HepG2 (cell line): Measurements from ENCODE around the gene PKLR. TPM values are rescaled to one million over a fixed set of nuclear protein-coding genes. Genes with fewer than 3 reads are reported as not detected.

ENCODE experiments used
- DR1 ChIP-seq: sonication (generic); formaldehyde crosslinking; IDR thresholded peaks from 2 replicates; pipeline ENCODE4 v1.8.0; 2021; ENCODE audit warnings: mild to moderate bottlenecking, missing genetic modification reagents, inconsistent platforms
- HMG20A ChIP-seq: IDR thresholded peaks from 2 replicates; pipeline ENCODE4 v1.6.1; 2016; ENCODE audit warnings: borderline replicate concordance
- ISX ChIP-seq: sonication (generic); formaldehyde crosslinking; conservative IDR thresholded peaks from 2 replicates; pipeline ENCODE4 v1.5.0; 2020; ENCODE audit warnings: missing genetic modification reagents
- MIER2 ChIP-seq: IDR thresholded peaks from 2 replicates; pipeline ENCODE4 v1.6.1; 2016; ENCODE audit warnings: missing biosample characterization, missing genetic modification reagents
- MTF2 ChIP-seq: sonication (generic); formaldehyde crosslinking; IDR thresholded peaks from 2 replicates; pipeline ENCODE4 v1.5.0; 2020; ENCODE audit warnings: missing genetic modification reagents, borderline replicate concordance
- NR2C2 ChIP-seq: sonication (generic); formaldehyde crosslinking; IDR thresholded peaks from 2 replicates; pipeline ENCODE4 v1.4.0; 2020; ENCODE audit warnings: missing genetic modification reagents, mild to moderate bottlenecking, moderate library complexity, borderline replicate concordance
- PCBP2 ChIP-seq: fragments of 200-400 bp; formaldehyde crosslinking; optimal IDR thresholded peaks from 2 replicates; pipeline ENCODE3; 2018; ENCODE audit warnings: low read length, low read depth; ENCODE audit not compliant: poor library complexity, severe bottlenecking
- PHF8 ChIP-seq: sonication (generic); formaldehyde crosslinking; IDR thresholded peaks from 2 replicates; pipeline ENCODE4 v1.5.0; 2020; ENCODE audit warnings: missing genetic modification reagents
- TMF1 ChIP-seq: sonication (generic); formaldehyde crosslinking; IDR thresholded peaks from 2 replicates; pipeline ENCODE4 v1.8.1; 2022; ENCODE audit warnings: low read depth, missing genetic modification reagents
- ZBTB39 ChIP-seq: sonication (generic); formaldehyde crosslinking; IDR thresholded peaks from 2 replicates; pipeline ENCODE4 v1.5.0; 2020; ENCODE audit warnings: missing genetic modification reagents
- ZNF138 ChIP-seq: sonication (generic); formaldehyde crosslinking; IDR thresholded peaks from 2 replicates; pipeline ENCODE4 v1.5.0; 2020; ENCODE audit warnings: mild to moderate bottlenecking, low read depth, missing genetic modification reagents
- ZNF263 ChIP-seq: sonication (generic); formaldehyde crosslinking; IDR thresholded peaks from 2 replicates; pipeline ENCODE4 v1.4.0; 2020; ENCODE audit warnings: missing genetic modification reagents
- ZNF280B ChIP-seq: sonication (generic); formaldehyde crosslinking; IDR thresholded peaks from 2 replicates; pipeline ENCODE4 v1.5.0; 2020; ENCODE audit warnings: missing genetic modification reagents, mild to moderate bottlenecking, borderline replicate concordance
- ZNF350 ChIP-seq: sonication (generic); formaldehyde crosslinking; IDR thresholded peaks from 2 replicates; pipeline ENCODE4 v1.4.0; 2020; ENCODE audit warnings: mild to moderate bottlenecking, low read depth, missing genetic modification reagents, borderline replicate concordance
- ZNF510 ChIP-seq: sonication (generic); formaldehyde crosslinking; IDR thresholded peaks from 2 replicates; pipeline ENCODE4 v1.4.0; 2020; ENCODE audit warnings: low read depth, mild to moderate bottlenecking, missing genetic modification reagents
- ZNF549 ChIP-seq: sonication (generic); formaldehyde crosslinking; IDR thresholded peaks from 2 replicates; pipeline ENCODE4 v1.5.0; 2020; ENCODE audit warnings: missing genetic modification reagents
- ZNF558 ChIP-seq: sonication (generic); formaldehyde crosslinking; IDR thresholded peaks from 2 replicates; pipeline ENCODE4 v1.9.0; 2022; ENCODE audit warnings: mild to moderate bottlenecking, missing genetic modification reagents, borderline replicate concordance
- ZNF709 ChIP-seq: sonication (generic); formaldehyde crosslinking; IDR thresholded peaks from 2 replicates; pipeline ENCODE4 v1.5.0; 2020; ENCODE audit warnings: mild to moderate bottlenecking, missing genetic modification reagents
- ZNF710 ChIP-seq: sonication (generic); formaldehyde crosslinking; IDR thresholded peaks from 2 replicates; pipeline ENCODE4 v1.5.0; 2020; ENCODE audit warnings: mild to moderate bottlenecking, missing genetic modification reagents, borderline replicate concordance
- ZNF737 ChIP-seq: sonication (generic); formaldehyde crosslinking; IDR thresholded peaks from 2 replicates; pipeline ENCODE4 v1.5.0; 2020; ENCODE audit warnings: missing genetic modification reagents, mild to moderate bottlenecking, borderline replicate concordance
- ZNF776 ChIP-seq: sonication (generic); formaldehyde crosslinking; IDR thresholded peaks from 2 replicates; pipeline ENCODE4 v1.4.0; 2020; ENCODE audit warnings: mild to moderate bottlenecking, missing genetic modification reagents
- ZSCAN22 ChIP-seq: sonication (generic); formaldehyde crosslinking; IDR thresholded peaks from 2 replicates; pipeline ENCODE4 v1.4.0; 2020; ENCODE audit warnings: mild to moderate bottlenecking, missing genetic modification reagents
- polyA plus RNA-seq, 8 experiments: library from polyadenylated mRNA; depleted of rRNA in 3 of 8; stranded (reverse) in 7 of 8; unstranded in 1 of 8; fragments of >200 nt; fragmentation: Illumina TruSeq in 4 of 8; extraction: Trizol in 4 of 8; gene quantifications; 2 replicates each; pipeline versions ENCODE4 v1.2.1 to v1.2.3, GENCODE V29; 2011 to 2016; ENCODE audit warnings: low read depth in 4 of 8, missing spikeins in 1 of 8, mixed read lengths in 1 of 8; ENCODE audit not compliant: insufficient read depth in 1 of 8
- total RNA-seq, 5 experiments: library from RNA; depleted of rRNA; stranded (reverse); fragments of >200 nt; fragmentation: Illumina TruSeq; extraction: Trizol; gene quantifications; 2 replicates each; pipeline ENCODE4 v1.2.3, GENCODE V29; 2016; ENCODE audit warnings: low read depth in 1 of 5

PKLR gene
- total and polyA plus RNA-seq, 2 of the 13 experiments (the other 11 are each of a cell fraction or from before 2014, with no cell fraction given), result 10.3 to 29.3 TPM

- no peak for TF ChIP-seq ZNF350
- no peak for TF ChIP-seq PHF8 (CRISPR knock-in tag)
- TF ChIP-seq HMG20A (CRISPR knock-in tag), result no peak
- peak; percentile 78 for TF ChIP-seq ZNF263 (CRISPR knock-in tag)
- no peak for TF ChIP-seq PCBP2
- no peak for TF ChIP-seq MIER2 (CRISPR knock-in tag)
- TF ChIP-seq ZNF709 (CRISPR knock-in tag), result no peak
- TF ChIP-seq ZNF776 (CRISPR knock-in tag), result 0 out of 2 replicates have a peak, but pooled peaks have one; percentile 19
- 0 out of 2 replicates have a peak, but pooled peaks have one; percentile 20 for TF ChIP-seq ZBTB39 (CRISPR knock-in tag)
- TF ChIP-seq ZNF280B (CRISPR knock-in tag), result no peak
- TF ChIP-seq ZNF737, result no peak
- 0 out of 2 replicates have a peak, but pooled peaks have one; percentile 15 for TF ChIP-seq ZNF558 (CRISPR knock-in tag)
- TF ChIP-seq TMF1 (CRISPR knock-in tag), result no peak
- TF ChIP-seq ZNF138 (CRISPR knock-in tag), result no peak
- TF ChIP-seq DR1, result no peak
- 0 out of 2 replicates have a peak, but pooled peaks have one; percentile 33 for TF ChIP-seq ZNF710
- no peak for TF ChIP-seq ISX (CRISPR knock-in tag)
- no peak for TF ChIP-seq NR2C2
- TF ChIP-seq ZNF510 (CRISPR knock-in tag), result no peak
- no peak for TF ChIP-seq ZNF549
- no peak; the same call in 1 of the 2 replicates for TF ChIP-seq MTF2 (CRISPR knock-in tag)
- TF ChIP-seq ZSCAN22 (CRISPR knock-in tag), result no peak
These were observed 46.5 kb downstream of the PKLR start (continued) for GRCh38 chr1:155254714-155255242.
